Tibial nerve (tissue), 4 donors: ENCODE results near the gene ARID3C. TPM values are rescaled to one million over a fixed set of nuclear protein-coding genes. Genes with fewer than 3 reads are reported as not detected.

Experiments used
- DNase-seq, 2 donors: peaks; one replicate each; pipeline ENCODE4 v3.0.0-alpha.2; 2019; ENCODE audit warnings: low spot score in 2 of 2
- H3K27ac ChIP-seq, 4 donors: fragments of 200-600 bp; sonication (generic) in 3 of 4; one replicate each; pipeline ENCODE4 v1.5.1; 2017 to 2019; ENCODE audit warnings: mild to moderate bottlenecking in 1 of 4
- H3K27me3 ChIP-seq, 2 donors: fragments of 200-600 bp; sonication (generic) in 1 of 2; one replicate each; pipeline versions ENCODE4 v1.5.1 to v1.6.0; 2017 to 2019
- H3K36me3 ChIP-seq, 3 donors: fragments of 200-600 bp; sonication (generic); one replicate each; pipeline ENCODE4 v1.5.1; 2018 to 2019
- H3K4me1 ChIP-seq, 4 donors: fragments of 200-600 bp; sonication (generic) in 3 of 4; one replicate each; pipeline ENCODE4 v1.5.1; 2017 to 2019
- H3K4me3 ChIP-seq, 4 donors: fragments of 200-600 bp; sonication (generic) in 3 of 4; one replicate each; pipeline ENCODE4 v1.5.1; 2017 to 2019; ENCODE audit warnings: mild to moderate bottlenecking in 1 of 4, moderate library complexity in 1 of 4
- H3K9me3 ChIP-seq, 4 donors: fragments of 200-600 bp; sonication (generic) in 3 of 4; one replicate each; pipeline ENCODE4 v1.5.1; 2017 to 2019
- CTCF ChIP-seq, 5 experiments: fragments of 200-600 bp in 3 of 5; fragments of 450-650 bp in 2 of 5; sonication (generic) in 3 of 5; IDR thresholded peaks; one replicate each; pipeline ENCODE4 v1.5.1; 2016 to 2019; ENCODE audit warnings: antibody characterized with exemption in 5 of 5, mild to moderate bottlenecking in 3 of 5, moderate library complexity in 2 of 5
- EP300 ChIP-seq, 2 donors: sonication (generic); formaldehyde crosslinking; IDR thresholded peaks; one replicate each; pipeline ENCODE4 v1.6.1; 2017; ENCODE audit warnings: antibody characterized with exemption in 2 of 2, mild to moderate bottlenecking in 1 of 2
- POLR2A ChIP-seq, 2 donors: fragments of 450-650 bp; IDR thresholded peaks; one replicate each; pipeline ENCODE4 v1.6.1; 2017; ENCODE audit warnings: antibody characterized with exemption in 2 of 2, mild to moderate bottlenecking in 2 of 2, moderate library complexity in 2 of 2
- WGBS, 2 donors: methylation state at CpG; one replicate each; pipeline ENCODE4 v1.1.5; 2018; 5-methylcytosine and 5-hydroxymethylcytosine counted together
- total RNA-seq, 4 donors: library from RNA; depleted of rRNA; stranded (reverse); fragments of >200 nt; gene quantifications; one replicate each; pipeline ENCODE4 v1.1.0, GENCODE V29; 2016

ARID3C gene
- total RNA-seq, 4 donors from 2014 or later = 0.30 to 2.1 (median 1.3) TPM

- peaks cover 0 to 37% (median 0%) of the 10 kb centered on the region in 3 donors for H3K36me3 ChIP-seq
- no peaks in the 10 kb centered on the region for H3K9me3 ChIP-seq
- TF ChIP-seq CTCF (IDR thresholded peaks at IDR 0.05) = no peak
- TF ChIP-seq EP300 (IDR thresholded peaks at IDR 0.05) = no peak
- TF ChIP-seq POLR2A (IDR thresholded peaks at IDR 0.05) = no peak
- no peak for DNase-seq
- H3K27me3 ChIP-seq = no peaks in the 10 kb centered on the region
- no peak overlapping the region for H3K27ac ChIP-seq
- H3K4me1 ChIP-seq = peaks cover 0 to 12% (median 4%) of the 10 kb centered on the region in 4 donors
- H3K4me3 ChIP-seq = no peak overlapping the region
- WGBS, 2 donors = 93 to 94% methylated on average over 5 of the region's 5 CpGs
Measured at GRCh38 chr9:34669809-34670562, 41.1 kb upstream of the ARID3C start.

- peaks cover 0 to 30% (median 7%) of the 10 kb centered on the region in 4 donors for H3K4me1 ChIP-seq
- no peaks in the 10 kb centered on the region for H3K27me3 ChIP-seq
- 3 to 4% methylated on average over 31 to 46 of the region's 55 CpGs for WGBS, 2 donors
- no peaks in the 10 kb centered on the region for H3K9me3 ChIP-seq
- TF ChIP-seq CTCF (IDR thresholded peaks at IDR 0.05) (no peak), EP300 (IDR thresholded peaks at IDR 0.05) (peak; percentile 87 to 93), POLR2A (IDR thresholded peaks at IDR 0.05) (peak; percentile 58 to 81)
- peak overlapping the region; percentile 75 to 89 (median 86) for H3K4me3 ChIP-seq
- peaks cover 0 to 50% (median 0%) of the 10 kb centered on the region in 3 donors for H3K36me3 ChIP-seq
- DNase-seq = peak; percentile 92 to 98
- peak overlapping the region; percentile 99 to 100 (median 100) for H3K27ac ChIP-seq
Measured at GRCh38 chr9:34665381-34666250, 36.8 kb upstream of the ARID3C start.

GRCh38 chr9:34665067-34665380 is 36.2 kb upstream of the ARID3C start:
- peak in 1 of 5 experiments; percentile 11 for TF ChIP-seq CTCF (IDR thresholded peaks at IDR 0.05)
- TF ChIP-seq EP300 (IDR thresholded peaks at IDR 0.05) = no peak
- 1 to 4% methylated on average over 20 to 23 of the region's 26 CpGs for WGBS, 2 donors
- Histone ChIP-seq H3K9me3 (no peaks in the 10 kb centered on the region), H3K36me3 (peaks cover 0 to 51% (median 0%) of the 10 kb centered on the region in 3 donors), H3K27me3 (no peaks in the 10 kb centered on the region), H3K4me1 (peaks cover 0 to 30% (median 7%) of the 10 kb centered on the region in 4 donors), H3K27ac (peak overlapping the region; percentile 99 to 100 (median 100)), H3K4me3 (peak overlapping the region; percentile 75 to 89 (median 86))
- DNase-seq = no peak

GRCh38 chr9:34664281-34665066 is 35.6 kb upstream of the ARID3C start:
- TF ChIP-seq POLR2A (IDR thresholded peaks at IDR 0.05) (no peak), CTCF (IDR thresholded peaks at IDR 0.05) (peak; percentile 69 to 86 (median 83)), EP300 (IDR thresholded peaks at IDR 0.05) (peak in 1 of 2 donors; percentile 21)
- Histone ChIP-seq H3K4me3 (peak overlapping the region; percentile 75 to 89 (median 86)), H3K9me3 (no peaks in the 10 kb centered on the region), H3K27ac (peak overlapping the region; percentile 99 to 100 (median 100)), H3K36me3 (peaks cover 0 to 51% (median 0%) of the 10 kb centered on the region in 3 donors), H3K4me1 (peaks cover 0 to 30% (median 7%) of the 10 kb centered on the region in 4 donors), H3K27me3 (no peaks in the 10 kb centered on the region)
- WGBS, 2 donors = 13% methylated on average over 18 of the region's 18 CpGs
- peak; percentile 70 to 92 for DNase-seq
